Measurements from ENCODE around the gene MCU. TPM values are rescaled to one million over a fixed set of nuclear protein-coding genes. Genes with fewer than 3 reads are reported as not detected.
A peak's percentile ranks its signal among the peaks of the same experiment; 100 is the strongest.

Gene MCU
- total and polyA plus RNA-seq, 8 donors = 15.2 to 90.1 (median 31.0) TPM

- TF ChIP-seq EP300 (IDR thresholded peaks at IDR 0.05) (no peak), CTCF (IDR thresholded peaks at IDR 0.05) (no peak), POLR2AphosphoS5 (IDR thresholded peaks at IDR 0.05) (no peak), POLR2A (IDR thresholded peaks at IDR 0.05) (no peak)
- 85 to 94% (median 90%) methylated on average over 2 of the region's 2 CpGs for WGBS, 5 donors
- no peak overlapping the region for H3K27ac ChIP-seq
- intact Hi-C loops (cut with DNase I; ENCODE audit: low total_unique reads) = no loop called here
- no peaks in the 10 kb centered on the region for H3K9me3 ChIP-seq
- no peak overlapping the region for H3K4me3 ChIP-seq
- H3K27me3 ChIP-seq = no peaks in the 10 kb centered on the region
- no peak for DNase-seq
- H3K36me3 ChIP-seq = peaks cover 10 to 54% (median 52%) of the 10 kb centered on the region in 4 donors
- no peaks in the 10 kb centered on the region for H3K4me1 ChIP-seq
Observed at GRCh38 chr10:72885953-72886352, 194.0 kb downstream of the MCU start.

- 68 to 89% (median 80%) methylated on average over 1 of the region's 1 CpG for WGBS, 5 donors
- intact Hi-C loops (cut with DNase I; ENCODE audit: low total_unique reads) = no loop called here
- H3K4me3 ChIP-seq = no peak overlapping the region
- H3K36me3 ChIP-seq = peaks cover 10 to 54% (median 52%) of the 10 kb centered on the region in 4 donors
- TF ChIP-seq EP300 (IDR thresholded peaks at IDR 0.05) = no peak
- no peak for TF ChIP-seq POLR2A (IDR thresholded peaks at IDR 0.05)
- TF ChIP-seq POLR2AphosphoS5 (IDR thresholded peaks at IDR 0.05) = no peak
- no peak for TF ChIP-seq CTCF (IDR thresholded peaks at IDR 0.05)
- H3K27me3 ChIP-seq = no peaks in the 10 kb centered on the region
- no peak for DNase-seq
- no peaks in the 10 kb centered on the region for H3K4me1 ChIP-seq
- no peak overlapping the region for H3K27ac ChIP-seq
- no peaks in the 10 kb centered on the region for H3K9me3 ChIP-seq
Observed at GRCh38 chr10:72886621-72887020, 194.7 kb downstream of the MCU start.

- 55 to 79% (median 62%) methylated on average over 5 of the region's 5 CpGs for WGBS, 5 donors
- no peaks in the 10 kb centered on the region for H3K9me3 ChIP-seq
Observed at GRCh38 chr10:72887043-72887442, 195.1 kb downstream of the MCU start.

GRCh38 chr10:72888151-72888638, 196.3 kb downstream of the MCU start:
- TF ChIP-seq EP300 (IDR thresholded peaks at IDR 0.05) = no peak
- TF ChIP-seq POLR2A (IDR thresholded peaks at IDR 0.05) = no peak
- no peak for TF ChIP-seq POLR2AphosphoS5 (IDR thresholded peaks at IDR 0.05)
- no peak for TF ChIP-seq CTCF (IDR thresholded peaks at IDR 0.05)
- no peaks in the 10 kb centered on the region for H3K9me3 ChIP-seq
- peaks cover 10 to 54% (median 52%) of the 10 kb centered on the region in 4 donors for H3K36me3 ChIP-seq
- no peak for DNase-seq
- no peak overlapping the region for H3K27ac ChIP-seq
- WGBS, 5 donors = 91 to 96% (median 94%) methylated on average over 7 of the region's 7 CpGs
- intact Hi-C loops (cut with DNase I; ENCODE audit: low total_unique reads) = no loop called here
- no peaks in the 10 kb centered on the region for H3K27me3 ChIP-seq
- no peak overlapping the region for H3K4me3 ChIP-seq
- H3K4me1 ChIP-seq = no peaks in the 10 kb centered on the region

More at GRCh38 chr10:72887043-72887442, 195.1 kb downstream of the MCU start:
- peak in 1 of 2 donors; percentile 15 for DNase-seq
- Histone ChIP-seq H3K27ac (no peak overlapping the region), H3K4me1 (no peaks in the 10 kb centered on the region), H3K27me3 (no peaks in the 10 kb centered on the region), H3K4me3 (no peak overlapping the region), H3K36me3 (peaks cover 10 to 54% (median 52%) of the 10 kb centered on the region in 4 donors)
- intact Hi-C loops (cut with DNase I; ENCODE audit: low total_unique reads) = no loop called here
- no peak for TF ChIP-seq POLR2AphosphoS5 (IDR thresholded peaks at IDR 0.05)
- no peak for TF ChIP-seq POLR2A (IDR thresholded peaks at IDR 0.05)
- no peak for TF ChIP-seq EP300 (IDR thresholded peaks at IDR 0.05)
- TF ChIP-seq CTCF (IDR thresholded peaks at IDR 0.05) = no peak

Measured in stomach (tissue), 9 donors.